ENCODE results near the gene TMEM52. TPM values are rescaled to one million over a fixed set of nuclear protein-coding genes. Genes with fewer than 3 reads are reported as not detected.

The TMEM52 gene
- total RNA-seq, 1 experiment from 2014 or later, result 4.1 TPM

GRCh38 chr1:1955621-1956094 lies 36.6 kb upstream of the TMEM52 start:
- Histone ChIP-seq H3K4me3 (ENCODE audit: low read depth, low read length, poor library complexity, severe bottlenecking) (no peak overlapping the region), H3K27ac (ENCODE audit: low read depth, low read length, poor library complexity, severe bottlenecking) (no peak overlapping the region), H3K27me3 (replicated peaks; ENCODE audit: insufficient read depth, low read depth, low read length, poor library complexity) (no peaks in the 10 kb centered on the region), H3K4me1 (ENCODE audit: insufficient read depth, low read length, poor library complexity, severe bottlenecking) (peaks cover 3% of the 10 kb centered on the region), H3K9me3 (ENCODE audit: low read depth, low read length, poor library complexity, severe bottlenecking) (no peaks in the 10 kb centered on the region), H3K36me3 (ENCODE audit: insufficient read depth, low read length, poor library complexity, severe bottlenecking) (no peaks in the 10 kb centered on the region)
- intact Hi-C loops (cut with micrococcal nuclease; ENCODE audit: unreplicated experiment), result no loop called here
- DNase-seq (ENCODE audit: low spot score), result no peak
- ChIA-PET POLR2A (ENCODE audit: low non-redundant PET) (no interaction called here), CTCF (no interaction called here)
- no peak for TF ChIP-seq EZH2 (IDR thresholded peaks at IDR 0.05; ENCODE audit: borderline replicate concordance, low read depth, low read length, poor library complexity, severe bottlenecking)
- no peak for TF ChIP-seq CTCF (conservative IDR thresholded peaks at IDR 0.05; ENCODE audit: low read depth, low read length)
- BruUV-seq (replicated peaks), result no TSS peak

- Histone ChIP-seq H3K4me1 (ENCODE audit: insufficient read depth, low read length, poor library complexity, severe bottlenecking) (no peaks in the 10 kb centered on the region), H3K27ac (ENCODE audit: low read depth, low read length, poor library complexity, severe bottlenecking) (no peak overlapping the region), H3K4me3 (ENCODE audit: low read depth, low read length, poor library complexity, severe bottlenecking) (no peak overlapping the region), H3K36me3 (ENCODE audit: insufficient read depth, low read length, poor library complexity, severe bottlenecking) (no peaks in the 10 kb centered on the region), H3K9me3 (ENCODE audit: low read depth, low read length, poor library complexity, severe bottlenecking) (no peaks in the 10 kb centered on the region), H3K27me3 (replicated peaks; ENCODE audit: insufficient read depth, low read depth, low read length, poor library complexity) (no peaks in the 10 kb centered on the region)
- DNase-seq (ENCODE audit: low spot score), result no peak
- ChIA-PET CTCF (no interaction called here), POLR2A (ENCODE audit: low non-redundant PET) (no interaction called here)
- intact Hi-C loops (cut with micrococcal nuclease; ENCODE audit: unreplicated experiment), result no loop called here
- BruUV-seq (replicated peaks), result no TSS peak
- no peak for TF ChIP-seq EZH2 (IDR thresholded peaks at IDR 0.05; ENCODE audit: borderline replicate concordance, low read depth, low read length, poor library complexity, severe bottlenecking)
- TF ChIP-seq CTCF (conservative IDR thresholded peaks at IDR 0.05; ENCODE audit: low read depth, low read length), result no peak
Measured at GRCh38 chr1:1954831-1955441, 35.9 kb upstream of the TMEM52 start.

- intact Hi-C loops (cut with micrococcal nuclease; ENCODE audit: unreplicated experiment), result no loop called here
- Histone ChIP-seq H3K36me3 (ENCODE audit: insufficient read depth, low read length, poor library complexity, severe bottlenecking) (no peaks in the 10 kb centered on the region), H3K4me3 (ENCODE audit: low read depth, low read length, poor library complexity, severe bottlenecking) (no peak overlapping the region), H3K4me1 (ENCODE audit: insufficient read depth, low read length, poor library complexity, severe bottlenecking) (no peaks in the 10 kb centered on the region), H3K27me3 (replicated peaks; ENCODE audit: insufficient read depth, low read depth, low read length, poor library complexity) (no peaks in the 10 kb centered on the region), H3K9me3 (ENCODE audit: low read depth, low read length, poor library complexity, severe bottlenecking) (no peaks in the 10 kb centered on the region), H3K27ac (ENCODE audit: low read depth, low read length, poor library complexity, severe bottlenecking) (no peak overlapping the region)
- ChIA-PET POLR2A (ENCODE audit: low non-redundant PET) (no interaction called here), CTCF (no interaction called here)
- no TSS peak for BruUV-seq (replicated peaks)
- TF ChIP-seq CTCF (conservative IDR thresholded peaks at IDR 0.05; ENCODE audit: low read depth, low read length) (no peak), EZH2 (IDR thresholded peaks at IDR 0.05; ENCODE audit: borderline replicate concordance, low read depth, low read length, poor library complexity, severe bottlenecking) (no peak)
- DNase-seq (ENCODE audit: low spot score), result no peak
Measured at GRCh38 chr1:1954015-1954414, 34.9 kb upstream of the TMEM52 start.

Data from A673 (cell line).